GM21786 (cell line): ENCODE measurements around the gene HOXB3.
"Not testable (repeated sequence)": the region's sequence is repeated elsewhere in the genome, so short reads cannot be mapped to it uniquely, and the experiment has no call there.

Experiments used
- ATAC-seq: cut with Tn5 transposase; IDR thresholded peaks from one replicate; pipeline ENCODE4 v1.9.1; 2021; ENCODE audit not compliant: unreplicated experiment

The HOXB3 gene

DNA sequence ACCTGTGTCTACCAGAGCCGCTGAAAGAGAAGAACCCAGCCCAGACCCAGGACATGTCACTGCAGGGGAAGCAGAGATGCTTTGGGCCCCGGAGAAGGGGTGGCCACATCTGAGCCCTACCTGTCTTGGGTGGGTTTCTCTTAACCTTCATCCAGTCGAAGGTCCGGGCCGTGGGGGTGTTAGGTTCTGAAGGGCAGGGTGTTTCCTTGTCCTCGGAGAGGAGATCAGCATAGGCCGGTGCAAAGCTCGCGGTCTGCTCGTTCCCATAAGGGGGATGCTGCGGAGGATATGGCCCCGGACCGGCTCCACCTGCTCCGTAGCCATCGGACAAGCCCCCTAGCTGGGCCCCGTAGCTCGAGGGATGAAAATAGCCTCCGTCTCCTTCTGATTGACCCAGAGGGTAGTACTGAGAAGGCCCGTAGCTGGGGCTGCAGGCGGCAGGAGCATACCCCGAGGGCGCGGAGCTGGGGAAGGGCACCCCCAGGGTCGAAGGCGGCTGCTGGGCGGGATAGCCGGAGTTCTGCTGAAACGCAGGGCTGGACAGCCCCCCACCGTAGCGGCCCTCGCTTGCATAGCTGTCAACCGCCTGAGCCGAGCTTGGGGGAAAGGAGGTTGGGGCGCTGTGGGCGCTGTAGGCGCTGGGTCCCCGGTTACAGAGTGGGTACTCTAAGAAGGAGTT, 59.7 kb downstream of the HOXB3 start:
- no peak for ATAC-seq

DNA sequence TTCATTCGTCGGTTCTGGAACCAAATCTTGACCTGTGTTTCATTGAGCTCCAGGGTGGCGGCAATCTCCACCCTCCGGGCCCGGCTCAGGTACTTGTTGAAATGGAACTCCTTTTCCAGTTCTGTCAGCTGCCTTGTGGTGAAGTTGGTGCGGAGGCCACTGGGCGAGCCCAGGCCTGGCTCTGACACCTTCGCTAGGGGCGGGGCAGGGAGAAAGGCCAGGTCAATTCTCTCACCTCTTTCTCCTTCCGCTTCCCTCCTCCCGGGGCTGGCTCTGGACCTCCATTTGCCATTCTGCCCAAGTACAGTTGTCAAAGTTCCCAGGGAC, 60.4 kb downstream of the HOXB3 start:
- ATAC-seq, result no peak

DNA sequence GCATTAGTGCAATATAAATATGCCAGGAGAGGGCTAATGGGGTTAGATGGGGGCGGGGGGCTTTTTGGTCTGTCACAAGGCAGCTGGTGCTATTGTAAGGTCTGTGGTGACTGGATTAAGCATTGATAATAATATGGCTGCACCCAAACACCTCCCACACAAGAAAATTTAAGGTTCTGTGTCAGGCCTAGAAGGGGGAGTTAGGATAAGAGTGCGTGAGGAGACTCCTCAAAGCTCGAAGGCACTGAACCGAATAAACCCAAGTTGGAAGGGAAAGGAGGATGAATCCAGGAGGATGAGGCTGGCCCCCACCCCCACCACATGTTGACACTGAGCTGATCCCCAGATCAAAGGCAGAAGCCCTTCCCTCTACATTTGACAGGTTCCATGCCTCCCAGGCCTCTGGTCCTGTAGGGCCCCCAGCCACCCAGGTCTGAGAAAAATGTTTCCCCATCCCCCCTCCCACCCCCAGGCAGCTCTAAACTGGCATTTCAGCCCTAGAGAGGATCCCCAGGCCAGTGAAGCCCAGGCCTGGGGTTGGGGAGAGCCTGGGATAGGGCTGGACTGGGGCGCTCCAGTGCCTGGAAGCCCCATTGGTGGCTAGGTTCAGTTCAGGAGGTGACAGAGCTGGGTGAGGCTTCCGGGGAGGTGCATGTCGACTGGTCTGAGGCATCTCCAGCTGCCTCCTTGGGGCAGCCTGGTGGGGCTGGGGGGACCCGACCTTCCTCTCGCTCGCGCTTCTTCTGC, 60.9 kb downstream of the HOXB3 start:
- ATAC-seq, result no peak

DNA sequence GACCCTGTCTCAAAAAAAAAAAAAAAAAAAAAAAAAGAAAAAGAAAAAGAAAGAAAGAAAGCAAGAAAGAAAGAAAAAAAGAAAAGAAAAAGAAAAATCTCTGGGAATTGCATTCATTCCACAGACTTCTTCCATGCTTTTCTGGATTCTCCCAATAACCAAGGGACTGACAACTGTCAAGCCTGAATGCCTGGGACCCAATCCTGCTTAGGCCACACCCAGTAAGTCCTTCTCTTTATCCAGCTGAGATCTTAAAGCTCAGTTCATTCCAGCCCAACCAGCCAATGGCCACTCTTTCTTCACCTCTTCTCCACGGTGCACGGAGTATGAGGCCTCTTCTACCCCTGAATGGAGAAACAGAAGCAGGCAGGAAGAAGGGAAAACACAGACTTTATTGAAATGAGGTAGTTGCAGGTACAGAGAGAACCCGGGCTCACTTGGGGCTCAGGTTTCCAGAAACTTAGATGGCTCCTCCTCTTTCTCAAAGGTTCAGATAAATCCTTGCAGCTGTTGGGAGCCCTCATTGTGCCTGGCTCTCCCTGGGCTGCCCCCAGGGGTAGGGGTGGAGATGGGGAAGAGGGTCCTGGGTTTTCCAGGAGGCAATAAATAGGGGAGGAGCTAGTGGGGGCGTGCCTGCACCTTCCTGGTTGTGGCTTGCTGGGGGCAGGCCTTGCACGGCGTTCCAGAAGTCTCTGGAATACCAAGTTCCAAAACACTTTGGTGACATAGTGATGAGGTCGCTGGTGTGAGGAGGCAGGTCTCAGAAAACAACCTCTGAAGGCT, 61.7 kb downstream of the HOXB3 start:
- ATAC-seq, result no peak

DNA sequence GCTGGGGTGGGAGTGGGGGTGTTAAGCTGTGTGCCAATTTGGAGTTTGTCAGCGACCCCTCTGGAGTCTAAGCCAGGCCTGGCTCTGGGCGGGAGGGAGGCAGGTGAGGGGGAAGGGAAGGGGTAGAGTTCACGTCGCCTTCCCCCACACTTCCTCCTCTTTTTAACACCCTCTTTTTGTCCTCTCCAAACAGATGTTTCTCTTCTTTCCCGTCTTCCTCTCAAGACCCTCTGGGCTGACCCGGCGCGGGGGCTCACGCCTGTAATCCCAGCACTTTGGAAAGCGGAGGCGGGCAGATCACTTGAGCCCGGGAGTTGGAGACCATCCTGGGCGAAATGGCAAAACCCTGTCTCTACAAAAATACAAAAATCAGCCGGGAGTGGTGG, 62.5 kb downstream of the HOXB3 start:
- ATAC-seq, result no peak

DNA sequence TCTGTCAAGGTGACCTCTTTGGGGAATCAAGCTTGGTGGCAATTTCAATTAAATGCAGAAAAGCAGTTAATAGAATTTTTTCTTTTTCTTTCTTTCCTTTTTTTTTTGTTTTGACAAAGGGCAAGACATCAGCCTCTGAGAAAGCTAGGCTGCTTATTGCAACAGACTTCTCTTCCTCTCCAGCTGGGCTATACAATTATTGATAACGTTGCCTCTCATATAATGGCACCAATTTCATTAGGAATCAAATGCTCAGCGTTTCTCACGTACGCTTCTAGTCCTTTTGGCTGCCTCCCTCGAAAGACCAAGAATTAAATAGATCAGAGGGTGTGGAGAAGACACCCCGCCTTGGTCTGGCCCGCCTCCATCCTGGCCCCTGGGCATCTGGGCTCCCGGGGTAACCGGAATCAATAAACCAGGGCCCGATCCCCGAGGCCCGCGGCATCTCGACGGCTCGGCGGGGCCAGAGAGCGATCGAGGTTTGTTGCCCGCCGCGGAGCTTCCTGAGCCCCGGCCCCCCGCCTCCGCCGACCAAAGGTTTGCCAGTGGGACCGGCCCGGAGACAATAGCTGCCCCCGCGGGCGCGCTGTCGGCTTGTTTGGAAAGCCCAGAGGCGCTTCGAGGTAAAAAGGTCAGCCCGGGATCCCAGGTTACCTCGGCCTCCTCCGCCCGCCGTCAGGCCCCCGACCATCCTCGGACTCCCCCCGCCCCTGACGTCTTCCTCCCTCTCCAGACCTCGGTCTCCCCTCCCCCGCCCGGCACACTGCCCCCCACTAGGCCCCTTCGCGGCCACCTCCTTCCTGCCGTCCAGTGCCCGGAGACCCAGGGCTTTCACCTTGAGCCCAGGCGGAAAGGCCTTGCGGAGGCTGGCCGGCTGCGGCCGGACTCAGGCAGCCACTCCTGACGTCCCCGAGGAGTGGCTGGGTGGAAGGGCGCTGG, 63.2 kb downstream of the HOXB3 start:
- ATAC-seq, result no peak

DNA sequence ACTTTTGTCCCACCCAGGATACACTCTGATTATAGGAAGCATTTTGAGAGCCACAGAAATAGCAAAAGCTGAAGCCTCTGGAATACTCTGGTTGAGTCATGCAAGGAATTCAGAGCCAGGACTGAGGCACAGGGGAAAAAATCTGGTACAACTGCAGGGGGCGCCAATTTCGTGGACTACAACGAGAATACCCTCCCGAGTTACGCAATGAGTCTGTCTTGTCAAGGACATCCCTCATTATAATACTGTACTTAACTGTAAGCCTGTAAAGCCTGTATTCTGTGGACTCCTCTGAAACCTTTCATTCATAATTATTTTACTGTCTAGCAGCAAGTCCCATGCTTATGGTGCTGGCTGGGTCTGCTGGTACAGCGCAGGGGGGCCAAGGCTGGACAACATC, 67.0 kb downstream of the HOXB3 start:
- ATAC-seq, result no peak

DNA sequence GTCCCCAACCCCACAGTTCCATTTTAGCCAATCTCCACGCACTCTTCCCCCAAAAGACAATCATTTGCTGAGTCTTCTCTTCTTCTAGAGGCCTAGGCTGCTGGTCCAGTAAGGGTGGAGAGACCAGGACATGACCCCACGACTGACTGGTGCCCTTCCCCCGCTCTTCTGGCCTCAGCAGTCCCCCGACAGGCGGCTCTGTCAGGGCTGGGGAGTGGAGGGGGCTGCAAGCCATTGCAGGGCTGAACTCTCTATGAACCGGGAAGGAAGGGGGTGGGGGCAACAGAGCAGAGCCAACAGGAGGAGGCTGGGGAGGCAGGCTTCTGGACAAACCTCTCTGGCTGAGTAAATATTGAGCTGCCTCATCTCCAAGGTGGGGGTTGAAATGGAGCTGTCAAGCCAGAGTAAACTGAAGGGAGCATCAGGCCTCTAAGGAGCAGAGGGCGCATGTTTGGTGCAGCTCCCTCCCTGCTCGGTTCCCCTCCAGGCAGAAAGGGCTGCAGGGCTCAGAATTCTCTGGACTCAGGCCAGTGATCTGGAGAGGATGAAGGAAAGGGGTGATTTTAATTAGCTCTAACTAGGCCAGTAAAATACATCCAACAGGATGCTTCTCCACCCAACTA, 67.9 kb downstream of the HOXB3 start:
- no peak for ATAC-seq

DNA sequence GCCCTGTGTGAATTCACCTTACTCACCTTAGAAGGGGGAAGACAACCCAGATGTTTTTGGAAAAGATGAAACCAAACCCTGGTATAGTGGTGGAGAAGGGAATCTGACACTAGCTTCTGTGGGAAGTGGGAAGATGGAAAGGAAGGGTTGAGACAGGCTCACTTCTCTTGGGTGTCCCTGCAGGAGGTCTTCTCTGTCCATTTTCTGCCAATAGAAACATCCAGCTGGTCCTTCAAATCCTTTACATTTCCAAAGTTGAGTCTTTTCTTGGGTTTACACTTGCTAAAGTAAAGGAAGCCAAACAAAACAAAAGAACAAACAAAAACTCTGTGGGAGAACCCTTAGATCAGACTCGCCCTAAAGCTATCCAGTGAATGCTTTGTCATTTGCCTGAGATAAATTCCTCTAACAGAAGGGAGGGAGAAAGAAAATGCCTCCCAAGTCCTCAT, 69.4 kb downstream of the HOXB3 start:
- ATAC-seq, result no peak

DNA sequence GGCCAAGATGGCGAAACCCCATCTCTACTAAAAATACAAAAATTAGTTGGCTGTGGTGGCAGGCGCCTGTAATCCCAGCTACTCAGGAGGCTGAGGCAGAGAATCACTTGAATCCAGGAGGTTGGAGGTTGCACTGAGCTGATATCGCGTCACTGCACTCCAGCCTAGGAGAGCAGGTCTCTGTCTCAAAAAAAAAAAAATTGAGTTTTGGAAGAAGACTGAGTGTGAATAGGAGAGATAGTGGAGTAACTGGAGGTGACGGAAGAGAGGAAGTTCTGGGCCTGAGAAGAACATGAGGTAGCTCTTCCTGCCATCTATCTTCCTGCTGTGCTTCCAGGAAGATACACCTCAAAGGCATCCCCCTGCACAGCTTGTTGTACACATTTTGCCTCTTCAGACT, 70.6 kb downstream of the HOXB3 start:
- ATAC-seq, result no peak

DNA sequence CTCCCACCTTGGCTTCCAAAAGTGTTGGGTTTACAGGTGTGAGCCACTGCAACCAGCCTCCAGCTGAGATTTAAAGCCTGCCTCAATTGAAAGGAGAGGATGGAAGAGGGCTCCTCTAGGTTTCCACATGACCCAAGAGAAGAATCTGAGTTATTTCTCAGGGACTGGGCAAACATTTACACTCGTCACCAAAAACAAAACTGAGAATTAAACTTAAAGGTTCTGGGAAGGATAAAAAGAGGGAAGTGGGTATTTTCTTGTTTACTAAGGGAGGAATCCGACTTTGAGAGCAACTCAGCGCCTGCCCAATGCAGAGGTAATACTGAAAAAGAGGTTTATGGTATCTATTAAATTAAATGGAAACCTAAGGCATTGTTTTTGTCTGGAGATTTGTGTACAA, 72.6 kb downstream of the HOXB3 start:
- no peak for ATAC-seq

DNA sequence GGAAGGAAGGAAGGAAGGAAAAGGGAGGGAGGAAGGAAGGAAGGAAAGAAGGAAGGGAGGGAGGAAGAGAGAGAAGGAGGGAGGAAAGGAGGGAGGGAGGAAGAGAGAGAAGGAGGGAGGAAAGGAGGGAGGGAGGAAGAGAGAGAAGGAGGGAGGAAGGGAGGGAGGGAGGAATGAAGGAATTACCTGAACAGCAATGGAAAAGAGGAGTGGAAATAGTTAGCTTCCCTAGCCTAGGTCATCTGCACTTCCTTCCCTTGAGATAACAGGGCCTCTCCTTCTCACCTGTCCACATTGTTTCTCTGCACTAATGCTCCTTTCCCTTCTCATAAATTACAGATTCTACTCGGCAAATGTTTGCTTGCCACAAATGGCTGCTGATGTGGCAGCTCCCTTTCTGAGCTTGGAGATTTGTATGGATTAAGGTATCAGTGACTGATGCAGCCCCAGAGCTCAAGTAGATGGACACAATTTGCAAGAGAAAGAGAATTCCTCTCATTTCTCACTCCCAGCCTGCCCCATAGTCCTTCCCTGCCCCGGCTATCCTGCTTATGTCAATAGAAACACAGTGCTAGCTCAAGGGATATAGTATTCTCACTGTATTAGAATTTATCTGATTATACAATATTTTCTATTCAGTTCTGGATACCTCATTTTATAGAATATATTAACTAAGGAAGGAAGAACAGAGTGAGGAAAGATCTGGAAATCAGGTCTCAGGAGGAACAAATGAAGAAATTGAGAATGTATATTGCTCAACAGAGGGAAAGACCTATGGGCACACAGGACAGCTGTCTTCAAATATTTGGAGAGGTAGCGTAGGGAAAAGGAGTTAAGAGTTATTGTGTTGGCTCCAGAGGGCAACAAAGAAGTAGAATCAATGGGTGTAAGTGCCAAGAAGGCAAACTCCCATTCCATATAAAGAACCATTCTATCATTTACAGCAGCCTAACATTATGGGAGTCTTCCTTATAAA, 73.8 kb downstream of the HOXB3 start:
- no peak for ATAC-seq

DNA sequence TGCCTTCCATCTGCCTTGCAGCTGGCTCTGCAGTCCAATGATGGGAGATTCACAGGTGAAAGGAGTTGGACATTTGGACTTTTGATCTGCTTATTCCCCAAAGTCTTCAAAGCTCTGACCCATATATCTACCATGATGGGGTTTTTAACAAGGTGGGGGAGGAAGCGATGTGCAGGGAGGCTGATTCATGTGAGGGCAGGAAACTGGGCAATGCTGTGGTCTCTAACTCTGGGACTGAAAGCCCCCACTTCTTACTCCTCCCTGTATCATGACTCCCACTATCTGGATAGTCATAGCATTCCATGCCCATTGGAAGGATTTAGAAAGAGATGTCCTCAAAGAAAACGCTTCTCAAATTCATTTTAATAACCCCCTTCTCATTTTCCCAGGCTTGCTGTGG, 75.6 kb downstream of the HOXB3 start:
- no peak for ATAC-seq

DNA sequence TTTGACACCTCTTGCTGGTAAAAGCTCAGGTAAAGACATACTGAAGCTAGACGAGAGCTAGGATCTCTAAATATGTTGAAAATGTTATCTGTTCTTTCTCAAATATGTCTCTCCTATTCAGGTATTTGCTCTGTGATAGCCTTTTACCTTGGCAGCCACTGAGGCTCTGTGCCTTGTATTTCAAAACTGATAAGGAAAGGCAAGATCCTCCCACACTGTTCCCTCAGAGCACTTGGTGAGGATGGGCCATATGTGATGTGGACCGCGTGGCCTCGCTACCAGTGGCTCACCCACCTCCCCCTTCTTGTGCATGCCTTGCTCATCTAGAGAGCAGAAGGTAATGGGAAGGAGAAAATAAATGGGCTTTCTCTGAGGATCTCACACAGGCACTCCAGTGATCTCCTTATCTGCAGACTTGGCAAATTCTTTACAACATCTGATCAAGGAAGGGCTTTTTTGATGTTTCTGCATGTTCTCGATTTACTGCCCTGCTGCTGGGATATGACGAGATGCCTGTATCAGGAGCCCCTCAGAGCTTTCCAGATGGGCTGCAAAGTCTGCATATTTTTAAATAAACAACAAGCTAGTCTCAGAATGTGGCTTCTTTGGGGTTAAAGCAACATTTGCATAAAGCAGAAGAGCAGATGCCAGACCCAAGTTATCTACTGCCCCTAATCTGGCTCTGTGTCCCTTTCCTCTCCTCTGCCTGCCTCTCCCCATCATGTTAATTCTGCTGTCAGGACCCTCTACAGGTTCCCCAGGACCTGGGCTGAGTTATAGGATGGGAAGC, 76.2 kb downstream of the HOXB3 start:
- ATAC-seq, result no peak

DNA sequence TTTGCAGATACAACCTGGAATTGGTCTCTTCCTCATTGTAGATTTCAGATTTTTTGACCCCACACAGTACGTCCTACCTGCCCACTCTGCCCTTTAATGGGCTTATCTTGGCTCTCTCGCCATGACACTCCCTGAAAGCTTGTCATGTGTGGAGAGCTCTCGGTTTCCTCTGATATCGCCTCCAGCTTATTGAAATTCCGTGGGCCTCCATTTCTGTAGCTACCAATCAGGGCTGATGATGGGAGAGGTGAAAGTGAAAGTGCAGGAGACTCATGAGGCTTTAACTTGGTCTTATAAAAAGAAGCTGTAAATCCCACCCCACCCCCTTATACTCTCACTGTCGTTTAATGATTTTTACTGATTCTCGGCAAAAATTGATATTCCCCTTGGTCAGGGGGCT, 76.9 kb downstream of the HOXB3 start:
- no peak for ATAC-seq

DNA sequence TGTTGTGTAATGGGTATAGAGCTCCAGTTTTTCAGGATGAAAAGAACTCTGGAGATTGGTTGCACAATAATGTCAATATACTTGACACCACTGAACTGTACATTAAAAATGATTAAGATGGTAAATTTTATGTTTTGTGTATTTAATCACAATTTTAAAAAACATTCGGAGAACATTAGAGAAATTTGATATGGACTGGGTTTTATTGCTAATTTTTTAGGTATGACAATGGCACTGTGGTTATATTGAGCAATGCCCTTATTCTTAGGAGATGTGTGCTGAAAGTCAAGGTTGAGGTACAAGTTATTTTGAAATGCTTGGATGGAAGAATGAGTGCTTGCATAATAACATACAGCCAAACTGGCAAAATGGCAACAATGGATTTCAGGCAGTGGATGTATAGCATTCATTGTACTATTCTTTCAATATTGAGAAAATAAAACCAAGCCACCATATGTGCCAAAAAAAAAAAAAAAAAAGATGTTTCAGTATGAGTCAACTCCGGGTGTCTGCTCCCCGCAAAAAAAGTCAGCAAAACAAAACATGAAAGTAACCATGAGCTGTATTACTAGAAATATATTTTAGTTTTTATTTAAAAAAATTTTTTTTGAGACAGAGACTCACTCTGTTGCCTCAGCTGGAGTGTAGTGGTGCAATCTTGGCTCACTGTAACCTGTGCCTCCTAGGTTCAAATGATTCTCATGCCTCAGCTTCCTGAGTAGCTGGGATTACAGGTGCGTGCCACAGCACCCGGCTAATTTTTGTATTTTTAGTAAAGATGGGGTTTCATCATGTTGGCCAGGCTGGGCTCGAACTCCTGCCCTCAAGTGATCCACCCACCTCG, 79.1 kb downstream of the HOXB3 start:
- no peak for ATAC-seq

DNA sequence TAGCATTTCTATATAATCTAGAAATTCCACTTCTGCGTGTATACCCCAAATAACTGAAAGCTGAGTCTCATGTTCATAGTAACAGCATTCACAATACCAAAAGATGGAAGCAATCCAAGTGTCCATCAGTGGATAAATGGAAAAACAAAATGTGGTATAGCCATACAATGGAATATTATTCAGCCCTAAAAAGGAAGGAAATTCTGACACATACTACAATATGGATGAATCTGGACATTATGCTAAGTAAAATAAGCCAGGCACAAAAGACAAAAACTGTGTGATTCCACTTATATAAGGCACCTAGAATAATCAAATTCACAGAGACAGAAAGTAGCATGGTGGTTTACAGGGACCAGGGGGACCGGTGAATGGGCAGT, 79.7 kb downstream of the HOXB3 start:
- ATAC-seq, result no peak

DNA sequence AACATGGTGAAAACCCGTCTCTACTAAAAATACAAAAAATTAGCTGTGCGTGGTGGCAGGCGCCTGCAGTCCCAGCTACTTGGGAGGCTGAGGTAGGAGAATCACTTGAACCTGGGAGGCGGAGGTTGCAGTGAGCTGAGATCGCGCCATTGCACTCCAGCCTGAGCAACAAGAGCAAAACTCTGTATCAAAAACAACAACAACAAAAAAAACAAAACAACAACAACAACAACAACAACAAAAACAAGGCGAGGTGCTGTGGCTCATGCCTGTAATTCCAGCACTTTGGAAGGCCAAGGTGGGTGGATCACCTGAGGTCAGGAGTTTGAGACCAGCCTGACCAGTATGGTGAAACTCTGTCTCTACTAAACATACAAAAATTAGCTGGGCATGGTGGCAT, 80.3 kb downstream of the HOXB3 start:
- ATAC-seq, result not testable (repeated sequence)
